Vagina (tissue), 2 donors: Measurements from ENCODE around the gene HTR3C. TPM values are rescaled to one million over a fixed set of nuclear protein-coding genes. Genes with fewer than 3 reads are reported as not detected.

Experiments
- DNase-seq, 2 donors: peaks; one replicate each; pipeline ENCODE4 v3.0.0-alpha.2; 2017; ENCODE audit errors: extremely low spot score in 2 of 2
- H3K27ac ChIP-seq: fragments of 200-600 bp; sonication (generic); one replicate; pipeline ENCODE4 v1.5.1; 2019
- H3K27me3 ChIP-seq: fragments of 200-600 bp; sonication (generic); one replicate; pipeline ENCODE4 v1.5.1; 2019
- H3K36me3 ChIP-seq, 2 donors: fragments of 200-600 bp; sonication (generic); one replicate each; pipeline ENCODE4 v1.5.1; 2017 to 2019
- H3K4me1 ChIP-seq: fragments of 200-600 bp; sonication (generic); one replicate; pipeline ENCODE4 v1.5.1; 2019
- H3K4me3 ChIP-seq, 2 donors: fragments of 200-600 bp; sonication (generic); 1 replicate in 1 of 2; 2 replicates in 1 of 2; pipeline ENCODE4 v1.5.1; 2016 to 2019
- H3K9me3 ChIP-seq: fragments of 200-600 bp; sonication (generic); one replicate; pipeline ENCODE4 v1.5.1; 2019
- POLR2A ChIP-seq, 2 donors: fragments of 450-650 bp; IDR thresholded peaks; one replicate each; pipeline ENCODE4 v1.6.1; 2017; ENCODE audit warnings: antibody characterized with exemption in 2 of 2, mild to moderate bottlenecking in 2 of 2, moderate library complexity in 2 of 2
- POLR2AphosphoS5 ChIP-seq, 2 donors: sonication (generic); formaldehyde crosslinking; IDR thresholded peaks; one replicate each; pipeline ENCODE4 v1.9.0; 2017; ENCODE audit warnings: antibody characterized with exemption in 2 of 2, mild to moderate bottlenecking in 2 of 2, low read depth in 1 of 2; ENCODE audit not compliant: insufficient read depth in 1 of 2
- intact Hi-C: fragments of 100-400 bp; cut with DNase I; formaldehyde crosslinking; loops from one replicate; pipeline ENCODE4 v1.15.1; 2023
- total RNA-seq: library from RNA; depleted of rRNA; stranded (reverse); fragments of >200 nt; gene quantifications from one replicate; pipeline ENCODE4 v1.2.3, GENCODE V29; 2016
- TF ChIP-seq, protein P1 (sequence below), 3 experiments: fragments of 450-650 bp in 2 of 3; fragments of 200-600 bp in 1 of 3; sonication (generic) in 1 of 3; IDR thresholded peaks; one replicate each; pipeline ENCODE4 v1.5.1; 2017 to 2019; ENCODE audit warnings: antibody characterized with exemption in 3 of 3, mild to moderate bottlenecking in 2 of 3, moderate library complexity in 2 of 3

The HTR3C gene
- total RNA-seq, 1 donor from 2014 or later, result not detected

DNA sequence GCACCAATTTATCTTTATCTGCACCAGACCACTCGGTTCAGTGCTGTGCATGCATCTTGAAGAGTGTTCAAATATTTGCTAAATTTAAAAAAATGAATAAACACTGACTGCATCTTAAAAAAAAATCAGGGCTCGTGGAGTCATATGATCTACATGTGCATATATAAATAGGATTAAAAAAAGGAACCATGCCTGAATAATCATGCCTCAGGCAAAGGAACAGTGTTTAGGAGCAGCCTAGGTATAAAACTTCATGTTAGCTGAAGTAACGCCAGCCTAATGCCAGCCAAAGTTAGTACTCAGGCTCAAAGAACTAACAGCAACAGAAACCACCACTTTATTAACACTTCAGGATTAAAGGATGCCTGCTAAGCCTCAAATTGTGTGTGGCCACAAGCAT lies 44.7 kb upstream of the HTR3C start:
- Histone ChIP-seq H3K4me3 (no peak overlapping the region), H3K27ac (no peak overlapping the region), H3K27me3 (no peaks in the 10 kb centered on the region), H3K36me3 (no peaks in the 10 kb centered on the region), H3K9me3 (no peaks in the 10 kb centered on the region), H3K4me1 (peaks cover 18% of the 10 kb centered on the region)
- intact Hi-C loops, result no loop called here
- TF ChIP-seq POLR2AphosphoS5 (IDR thresholded peaks at IDR 0.05; ENCODE audit: insufficient read depth in 1 of 2, low read depth in 1 of 2) (no peak), POLR2A (IDR thresholded peaks at IDR 0.05) (no peak)
- TF ChIP-seq, protein P1, sequence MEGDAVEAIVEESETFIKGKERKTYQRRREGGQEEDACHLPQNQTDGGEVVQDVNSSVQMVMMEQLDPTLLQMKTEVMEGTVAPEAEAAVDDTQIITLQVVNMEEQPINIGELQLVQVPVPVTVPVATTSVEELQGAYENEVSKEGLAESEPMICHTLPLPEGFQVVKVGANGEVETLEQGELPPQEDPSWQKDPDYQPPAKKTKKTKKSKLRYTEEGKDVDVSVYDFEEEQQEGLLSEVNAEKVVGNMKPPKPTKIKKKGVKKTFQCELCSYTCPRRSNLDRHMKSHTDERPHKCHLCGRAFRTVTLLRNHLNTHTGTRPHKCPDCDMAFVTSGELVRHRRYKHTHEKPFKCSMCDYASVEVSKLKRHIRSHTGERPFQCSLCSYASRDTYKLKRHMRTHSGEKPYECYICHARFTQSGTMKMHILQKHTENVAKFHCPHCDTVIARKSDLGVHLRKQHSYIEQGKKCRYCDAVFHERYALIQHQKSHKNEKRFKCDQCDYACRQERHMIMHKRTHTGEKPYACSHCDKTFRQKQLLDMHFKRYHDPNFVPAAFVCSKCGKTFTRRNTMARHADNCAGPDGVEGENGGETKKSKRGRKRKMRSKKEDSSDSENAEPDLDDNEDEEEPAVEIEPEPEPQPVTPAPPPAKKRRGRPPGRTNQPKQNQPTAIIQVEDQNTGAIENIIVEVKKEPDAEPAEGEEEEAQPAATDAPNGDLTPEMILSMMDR (IDR thresholded peaks at IDR 0.05), result no peak
- no peak for DNase-seq

DNA sequence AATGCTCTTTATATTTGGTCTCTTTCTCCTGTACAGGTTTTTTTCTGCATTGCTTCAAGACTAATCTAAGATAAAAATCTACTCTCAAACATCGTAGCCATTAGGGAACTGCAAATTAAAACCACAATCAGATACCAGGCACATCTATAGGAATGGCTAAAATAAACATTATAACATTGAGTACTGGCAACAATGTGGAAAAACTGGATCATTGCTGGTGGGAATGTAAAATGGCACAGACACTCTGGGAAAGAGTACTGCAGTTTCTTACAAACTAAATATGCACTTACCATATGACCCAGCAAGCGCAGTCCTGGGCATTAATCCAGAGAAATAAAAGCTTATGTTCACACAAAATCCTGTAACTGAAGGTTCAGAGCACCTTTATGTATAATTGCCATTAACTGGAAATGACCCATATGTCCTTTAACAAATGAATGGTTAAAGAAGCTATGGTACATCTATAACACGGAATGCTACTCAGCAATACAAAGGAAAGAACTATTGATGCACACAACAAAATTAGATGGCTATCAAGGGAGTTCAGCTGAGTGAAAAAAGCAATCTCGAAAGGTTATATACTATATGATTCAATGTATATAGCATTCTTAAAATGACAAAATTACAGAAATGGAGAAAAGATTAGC lies 41.5 kb upstream of the HTR3C start:
- DNase-seq, result no peak
- no peak overlapping the region for H3K27ac ChIP-seq
- no peak overlapping the region for H3K4me3 ChIP-seq
- TF ChIP-seq, protein P1 (IDR thresholded peaks at IDR 0.05), result no peak
- no peak for TF ChIP-seq POLR2AphosphoS5 (IDR thresholded peaks at IDR 0.05; ENCODE audit: insufficient read depth in 1 of 2, low read depth in 1 of 2)
- no peak for TF ChIP-seq POLR2A (IDR thresholded peaks at IDR 0.05)
- H3K4me1 ChIP-seq, result peaks cover 16% of the 10 kb centered on the region
- H3K36me3 ChIP-seq, result peaks cover 0 to 3% of the 10 kb centered on the region in 2 donors
- no peaks in the 10 kb centered on the region for H3K27me3 ChIP-seq
- intact Hi-C loops, result loop anchor here (10.0 kb wide), 1 partner anchor 117 kb away; no protein-coding TSS in a partner anchor
- H3K9me3 ChIP-seq, result no peaks in the 10 kb centered on the region

DNA sequence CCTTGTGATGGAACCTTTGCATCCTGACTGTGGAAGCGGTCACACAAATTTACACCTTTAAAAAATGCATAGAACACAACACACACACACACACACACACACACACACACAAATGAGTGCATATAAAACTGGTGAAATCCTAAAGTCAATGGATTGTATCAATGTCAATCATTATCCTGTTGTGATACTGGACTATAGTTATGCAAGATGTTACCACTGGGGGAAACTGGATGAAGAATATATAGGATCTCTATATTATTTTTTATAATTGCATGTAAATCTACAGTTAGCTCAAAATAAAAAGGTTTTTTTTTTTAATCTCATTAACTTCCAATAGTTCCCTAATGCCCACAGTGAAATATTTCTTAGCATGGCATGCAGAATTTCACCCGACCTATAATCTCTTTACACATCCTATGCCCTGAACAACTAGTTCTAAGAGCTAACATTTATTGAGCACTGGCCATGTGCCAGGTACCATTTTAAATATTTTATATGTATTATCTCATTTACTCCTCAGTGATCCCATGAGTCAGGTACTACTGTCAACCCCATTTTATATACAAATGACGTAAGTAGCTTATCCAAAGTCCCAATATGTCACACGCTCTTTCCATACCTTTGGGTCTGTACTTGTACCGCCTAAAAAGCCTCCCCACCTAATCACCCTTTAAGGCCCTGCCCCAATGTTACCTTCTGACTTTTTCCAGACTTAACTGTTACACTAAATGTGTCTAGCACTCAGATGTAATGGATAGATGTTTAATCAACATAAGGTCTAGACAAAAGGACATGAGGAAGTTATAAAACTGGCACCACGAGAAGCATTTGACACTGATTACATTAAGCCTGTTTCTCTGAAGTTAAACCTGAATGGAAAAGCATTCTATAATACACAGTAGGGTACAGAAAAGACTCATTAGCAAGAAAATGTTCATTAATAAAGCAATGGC lies 40.6 kb upstream of the HTR3C start:
- H3K4me3 ChIP-seq, result no peak overlapping the region
- peaks cover 24% of the 10 kb centered on the region for H3K4me1 ChIP-seq
- TF ChIP-seq, protein P1 (IDR thresholded peaks at IDR 0.05), result no peak
- intact Hi-C loops, result loop anchor here (10.0 kb wide), 1 partner anchor 117 kb away; no protein-coding TSS in a partner anchor
- no peaks in the 10 kb centered on the region for H3K27me3 ChIP-seq
- peaks cover 0 to 3% of the 10 kb centered on the region in 2 donors for H3K36me3 ChIP-seq
- no peaks in the 10 kb centered on the region for H3K9me3 ChIP-seq
- H3K27ac ChIP-seq, result no peak overlapping the region
- no peak for DNase-seq

DNA sequence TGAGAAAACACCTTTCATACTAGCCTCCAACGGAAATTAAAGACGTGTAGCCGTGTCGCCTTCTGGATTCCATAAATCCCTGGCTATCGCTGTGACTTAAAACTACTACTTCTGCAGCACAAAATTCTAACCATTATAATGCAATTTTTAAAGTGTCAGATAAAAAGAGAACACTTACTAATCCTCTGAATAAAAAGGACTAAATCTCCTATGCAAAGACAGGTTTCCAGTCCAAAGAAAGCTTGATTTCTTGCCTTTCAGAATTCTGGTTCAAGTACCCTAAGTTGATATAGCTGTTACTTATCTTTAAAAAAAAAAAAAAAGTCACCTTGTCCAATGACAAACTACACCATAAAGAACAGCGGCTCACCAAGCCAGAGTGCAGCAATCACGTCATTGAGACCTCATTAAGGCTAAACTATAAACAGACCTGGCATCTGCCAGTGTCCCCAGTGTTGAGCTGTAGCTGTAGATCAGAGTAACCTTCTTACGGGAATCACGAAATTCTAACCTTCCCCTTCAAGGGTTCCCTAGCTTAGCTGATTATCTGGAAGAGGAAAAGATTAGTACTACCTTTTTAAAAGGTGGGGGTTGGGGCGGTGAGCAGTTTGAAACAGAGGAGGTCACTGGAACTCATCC lies 37.3 kb upstream of the HTR3C start:
- no peak for DNase-seq
- Histone ChIP-seq H3K4me1 (peaks cover 30% of the 10 kb centered on the region), H3K4me3 (peak overlapping the region in 1 of 2 donors; percentile 97), H3K27me3 (no peaks in the 10 kb centered on the region), H3K36me3 (peaks cover 0 to 3% of the 10 kb centered on the region in 2 donors), H3K27ac (no peak overlapping the region), H3K9me3 (no peaks in the 10 kb centered on the region)
- intact Hi-C loops, result loop anchor here (10.0 kb wide), 1 partner anchor 121 kb away; no protein-coding TSS in a partner anchor
- TF ChIP-seq POLR2A (IDR thresholded peaks at IDR 0.05) (no peak), POLR2AphosphoS5 (IDR thresholded peaks at IDR 0.05; ENCODE audit: insufficient read depth in 1 of 2, low read depth in 1 of 2) (no peak)
- TF ChIP-seq, protein P1 (IDR thresholded peaks at IDR 0.05), result no peak
